Pericardium fibroblast (primary cell): Measurements from ENCODE around the gene MRPL14. TPM values are rescaled to one million over a fixed set of nuclear protein-coding genes. Genes with fewer than 3 reads are reported as not detected.

Source experiments
- total RNA-seq: library from RNA; depleted of rRNA; stranded (reverse); fragments of >200 nt; gene quantifications from 2 replicates; pipeline ENCODE4 v1.2.3, GENCODE V29; 2015

Gene MRPL14
- total RNA-seq = 25.7 and 40.7 TPM in 2 replicates

DNA sequence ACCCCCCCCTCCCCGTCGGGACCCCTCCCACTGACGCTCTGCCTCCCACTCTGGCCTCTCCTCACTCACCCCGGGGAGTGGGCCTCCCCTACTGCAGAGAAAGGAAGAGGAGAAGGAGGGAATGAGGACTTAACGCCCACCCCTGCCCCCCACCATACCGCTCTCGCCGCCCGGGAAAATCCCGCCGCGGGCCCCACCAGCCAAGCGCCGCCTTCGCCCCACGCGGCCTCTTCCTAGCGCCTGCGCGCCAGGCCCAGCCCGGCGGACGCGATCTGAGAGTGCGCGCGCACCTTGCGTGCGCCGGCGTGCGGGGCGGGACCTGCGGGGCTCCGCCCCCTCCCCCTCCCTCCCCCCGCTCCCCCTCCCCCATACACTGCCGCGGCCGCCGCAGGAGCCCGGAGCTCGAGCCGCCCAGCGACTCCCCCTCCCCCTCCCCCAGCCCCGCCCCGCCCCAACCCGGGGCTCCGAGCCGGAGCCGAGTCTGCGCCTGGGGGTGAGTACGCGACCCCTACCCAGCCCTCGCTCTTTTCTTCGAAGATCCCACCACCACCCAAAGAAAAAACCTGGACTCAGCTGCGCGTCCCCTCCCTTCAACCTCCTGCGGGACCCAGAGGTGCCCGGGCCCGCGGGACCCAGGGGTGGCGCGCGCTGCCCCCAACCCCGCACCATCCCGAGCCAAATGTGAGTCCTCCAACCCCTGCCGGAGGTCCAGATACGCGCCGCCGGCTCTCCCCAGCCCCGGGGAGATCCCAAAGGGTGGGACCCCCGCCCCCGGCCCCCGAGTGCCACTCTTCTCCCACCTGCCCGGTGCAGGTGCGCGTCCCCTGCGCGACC, at the start of gene MRPL14, which contains the start of gene TMEM63B:
TSS of gene MRPL14 (minus strand) at position 267 of the 834 bp plus-strand sequence. CDS start 10,841 bp downstream, outside the sequence.
TSS of gene TMEM63B (plus strand) at position 369 of the 834 bp plus-strand sequence. CDS start 7,031 bp downstream, outside the sequence.

DNA sequence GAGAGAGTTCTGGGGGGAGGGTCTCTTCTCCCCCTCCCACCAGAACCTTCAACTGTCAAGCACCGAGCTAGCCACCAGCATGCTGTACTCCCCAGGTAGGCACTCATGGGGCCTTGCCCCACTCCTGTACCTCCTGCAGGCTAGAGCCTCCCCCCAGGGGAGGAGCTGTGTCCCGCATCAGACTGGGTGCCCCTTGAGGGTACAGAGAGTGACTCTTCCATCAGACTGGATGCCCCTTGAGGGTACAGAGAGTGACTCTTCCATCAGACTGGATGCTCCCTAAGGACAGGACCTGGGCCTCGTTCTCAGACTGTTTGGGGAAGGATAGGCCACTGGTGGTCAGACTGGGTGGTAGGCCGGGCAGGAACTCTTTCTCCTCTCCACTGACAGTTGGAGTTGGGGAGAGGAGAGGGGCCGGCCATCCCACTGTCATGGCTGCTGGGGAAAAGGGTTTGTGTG, 31.5 kb upstream of the MRPL14 start, which contains the start of gene CAPN11:
TSS of gene CAPN11 (plus strand) at position 51 of the 459 bp plus-strand sequence. CDS start at position 80, 29 bp downstream.

Other genes starting within 250 kb of the MRPL14 start
- 22.6 and 25.8 TPM in 2 replicates for gene TMEM63B, start 102 bp upstream of the MRPL14 start, total RNA-seq
- 0.35 TPM in 1 of 2 replicates, not detected in the other for gene CAPN11, start 31.4 kb upstream of the MRPL14 start, total RNA-seq
- gene MYMX, start 89.5 kb upstream of the MRPL14 start, total RNA-seq = 0.60 TPM in 1 of 2 replicates, not detected in the other
- gene SLC29A1, start 96.1 kb upstream of the MRPL14 start, total RNA-seq = 7.9 and 33.3 TPM in 2 replicates
- gene HSP90AB1, start 119.6 kb upstream of the MRPL14 start, total RNA-seq = 534 and 585 TPM in 2 replicates
- gene SLC35B2, start 130.1 kb upstream of the MRPL14 start, total RNA-seq = 64.7 and 65.8 TPM in 2 replicates
- 3.0 and 9.2 TPM in 2 replicates for gene NFKBIE, start 138.1 kb upstream of the MRPL14 start, total RNA-seq
- gene TMEM151B, start 143.0 kb upstream of the MRPL14 start, total RNA-seq = not detected in 2 replicates
- gene AARS2, start 185.9 kb upstream of the MRPL14 start, total RNA-seq = 8.3 and 8.4 TPM in 2 replicates
- gene SPATS1, start 215.2 kb upstream of the MRPL14 start, total RNA-seq = not detected in 2 replicates